HG03045 (cell line): ENCODE measurements around the gene KSR2.

Source experiments
- ATAC-seq: cut with Tn5 transposase; IDR thresholded peaks from one replicate; pipeline ENCODE4 v1.9.1; 2021; ENCODE audit warnings: mild to moderate bottlenecking, moderate library complexity; ENCODE audit not compliant: unreplicated experiment

The KSR2 gene

DNA sequence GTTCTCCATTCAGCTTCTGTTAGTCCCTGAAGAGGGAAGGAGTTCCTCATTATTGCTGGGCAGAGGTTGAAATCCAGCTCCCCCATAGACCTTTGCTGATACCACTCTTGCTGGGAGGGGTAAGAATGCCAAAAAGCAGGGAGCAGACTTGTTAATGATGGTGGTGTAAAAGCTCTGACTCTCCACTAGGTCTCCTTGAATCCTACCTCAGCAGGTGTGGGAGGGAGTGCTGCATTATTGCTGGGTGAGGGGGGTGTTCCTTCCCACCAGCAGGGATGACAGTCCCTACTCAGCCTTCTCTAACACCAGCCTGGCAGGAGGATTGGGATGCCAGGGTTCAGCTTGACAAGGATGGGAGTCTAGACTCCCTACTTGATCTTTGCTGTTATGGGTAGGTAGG is 421.6 kb downstream of the KSR2 start:
- no peak for ATAC-seq

DNA sequence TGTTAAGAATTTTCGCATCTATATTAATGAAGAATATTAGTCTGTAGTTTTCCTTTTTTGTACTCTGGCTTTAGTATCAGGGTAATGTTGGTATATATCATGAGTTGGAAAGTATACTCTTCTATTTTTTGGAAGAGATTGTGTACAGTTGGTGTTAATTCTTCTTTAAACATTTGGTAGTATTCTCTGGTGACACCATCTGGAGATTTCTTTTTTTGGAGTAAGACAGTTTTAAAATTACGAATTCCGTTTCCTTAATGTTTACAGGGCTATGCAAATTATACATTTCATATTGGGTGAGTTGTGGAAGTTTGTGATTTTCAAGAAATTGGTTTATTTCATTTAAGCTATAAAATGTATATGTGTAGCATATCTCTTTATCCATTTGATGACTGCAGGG is 423.6 kb downstream of the KSR2 start:
- no peak for ATAC-seq

DNA sequence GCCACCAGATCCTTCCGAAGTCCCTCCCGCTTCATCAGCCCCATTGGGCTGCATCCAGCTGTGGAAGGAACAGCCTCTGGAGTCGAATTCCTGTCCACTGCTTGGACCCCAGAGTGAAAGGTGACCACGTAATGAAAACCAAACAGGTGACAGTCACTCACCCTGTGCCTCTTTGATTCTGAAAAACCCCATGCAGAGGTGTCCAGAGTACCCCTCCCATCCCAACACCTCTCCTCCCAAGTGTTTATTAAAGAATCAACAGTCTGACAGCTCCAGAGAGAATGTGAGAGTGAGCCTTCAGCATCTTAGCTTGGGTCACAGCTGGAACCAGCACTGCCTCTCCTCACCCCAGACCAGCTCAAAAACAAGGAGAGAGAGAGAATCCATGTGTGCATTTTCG is 428.8 kb downstream of the KSR2 start:
- ATAC-seq: no peak

DNA sequence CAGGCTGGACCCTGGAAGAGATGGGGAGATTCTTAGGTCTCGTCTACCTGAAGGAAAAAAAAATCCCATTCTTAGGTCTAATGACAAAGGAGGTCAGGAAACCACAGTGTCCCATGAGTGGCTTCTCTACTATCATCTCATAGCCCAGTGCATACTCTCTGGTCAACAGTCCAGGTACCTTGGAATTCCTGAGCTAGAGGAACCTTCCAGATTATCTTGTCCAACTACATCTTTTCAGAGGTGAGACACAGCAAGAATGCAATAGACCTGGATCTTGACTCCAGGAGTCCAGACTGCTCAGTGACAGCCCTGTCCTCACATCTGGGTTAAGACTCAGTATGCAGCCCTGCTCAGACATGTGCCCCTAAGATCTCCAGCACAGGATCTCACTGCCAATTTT is 429.9 kb downstream of the KSR2 start:
- no peak for ATAC-seq

DNA sequence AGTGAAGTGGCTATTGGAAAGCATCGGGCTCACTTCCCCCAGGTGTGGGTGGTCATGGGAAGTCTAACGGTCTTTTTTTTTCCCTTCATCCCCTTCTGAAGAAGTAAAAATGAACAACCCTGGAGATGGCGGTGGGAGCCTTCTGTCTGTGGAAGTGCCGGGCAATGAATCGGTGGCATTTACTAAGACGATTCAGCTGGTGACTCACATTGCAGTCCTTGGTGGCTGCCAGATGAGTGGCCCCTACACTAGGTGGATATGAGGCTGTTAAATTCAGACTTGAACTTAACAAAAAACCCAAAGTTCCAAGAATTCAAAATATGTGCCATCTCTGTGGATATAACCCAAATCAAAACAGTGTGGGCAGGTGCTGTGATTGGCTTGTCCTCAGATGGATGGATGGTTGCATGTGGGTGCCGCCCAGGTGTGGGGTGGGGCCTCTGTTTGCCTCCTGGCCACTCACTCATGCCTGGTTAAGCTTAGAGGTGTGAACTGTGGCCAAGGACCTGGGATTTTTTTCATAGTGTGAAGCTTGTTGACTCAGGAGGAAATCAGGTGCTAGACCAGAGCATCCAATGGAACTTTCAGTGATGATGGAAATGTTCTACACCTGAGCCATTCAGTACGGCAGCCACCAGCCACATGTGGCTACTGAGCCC is 430.6 kb downstream of the KSR2 start:
- ATAC-seq: no peak

DNA sequence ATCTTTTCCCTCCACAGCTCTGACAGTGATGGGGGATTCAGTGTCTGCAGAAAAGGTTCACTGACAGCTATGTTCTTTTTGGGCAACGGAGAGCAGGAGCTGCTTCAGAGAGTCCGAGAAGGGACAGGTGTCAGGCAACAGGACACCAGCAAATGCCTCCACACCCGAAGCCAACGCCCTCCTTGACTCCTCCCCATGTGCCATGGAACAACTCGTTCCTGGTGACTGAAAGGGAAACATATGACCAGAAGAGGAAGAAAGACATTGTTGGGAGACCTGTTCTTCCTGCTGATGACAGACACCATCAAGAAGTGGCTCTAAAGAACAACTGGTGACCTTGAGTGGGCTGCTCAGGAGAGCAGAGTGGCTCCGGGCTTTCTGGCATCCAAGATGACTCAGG is 435.1 kb downstream of the KSR2 start:
- no peak for ATAC-seq

DNA sequence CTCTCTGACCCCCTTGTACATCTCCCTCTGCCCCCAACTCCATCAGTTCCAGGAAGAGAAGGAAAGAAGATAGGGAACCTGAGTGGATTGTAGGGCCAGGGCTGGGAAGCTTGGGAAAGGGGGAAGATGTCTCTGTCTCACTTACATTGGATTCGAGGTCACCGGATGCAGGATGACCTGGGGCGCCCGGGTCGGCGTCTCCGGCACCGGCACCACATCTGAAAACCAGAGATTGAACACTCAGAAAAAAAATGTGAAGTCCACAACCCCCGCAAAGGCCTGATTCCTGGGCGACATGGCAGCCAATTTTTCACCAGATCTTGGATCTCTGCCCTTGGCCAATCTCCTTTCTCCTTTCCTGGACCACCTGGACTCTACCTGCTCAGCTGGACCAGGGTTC is 438.0 kb downstream of the KSR2 start:
- ATAC-seq: no peak

DNA sequence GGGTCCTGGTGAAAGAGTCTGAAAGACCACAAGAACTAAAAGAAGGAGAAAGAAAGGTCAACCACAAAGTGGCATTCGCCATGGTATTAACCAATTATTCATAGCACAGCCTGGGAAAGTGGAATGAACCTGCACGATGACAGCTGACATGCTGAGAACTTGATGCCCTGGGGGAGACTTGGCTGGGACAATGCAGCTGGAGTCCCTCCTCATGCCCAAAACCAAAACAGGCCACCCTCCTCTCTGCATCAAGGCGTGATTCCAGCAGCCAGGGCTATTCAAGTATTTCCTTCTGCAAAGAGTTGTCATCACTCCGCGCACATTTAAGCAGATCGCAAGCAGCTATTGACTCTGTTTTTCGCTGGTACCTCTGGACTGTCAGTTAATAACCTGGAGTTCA is 440.3 kb downstream of the KSR2 start:
- no peak for ATAC-seq

DNA sequence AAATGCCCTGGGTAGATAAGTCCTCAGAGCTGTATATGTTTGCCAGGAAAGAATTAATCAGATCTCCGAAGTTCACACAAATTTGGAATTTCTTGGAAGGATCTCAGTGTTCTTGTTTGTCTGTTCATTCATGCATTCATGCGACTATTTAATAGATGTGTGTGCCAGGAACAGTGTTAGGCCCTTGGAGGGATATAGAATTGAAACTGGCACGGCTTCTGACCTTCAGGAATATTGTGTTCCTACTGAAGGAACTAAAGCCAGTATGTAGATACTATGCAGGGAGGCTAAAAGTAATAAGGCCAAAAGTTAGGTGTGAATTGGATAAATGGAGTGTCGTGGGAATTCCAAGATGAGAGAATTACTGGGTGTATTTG is 441.3 kb downstream of the KSR2 start:
- no peak for ATAC-seq

DNA sequence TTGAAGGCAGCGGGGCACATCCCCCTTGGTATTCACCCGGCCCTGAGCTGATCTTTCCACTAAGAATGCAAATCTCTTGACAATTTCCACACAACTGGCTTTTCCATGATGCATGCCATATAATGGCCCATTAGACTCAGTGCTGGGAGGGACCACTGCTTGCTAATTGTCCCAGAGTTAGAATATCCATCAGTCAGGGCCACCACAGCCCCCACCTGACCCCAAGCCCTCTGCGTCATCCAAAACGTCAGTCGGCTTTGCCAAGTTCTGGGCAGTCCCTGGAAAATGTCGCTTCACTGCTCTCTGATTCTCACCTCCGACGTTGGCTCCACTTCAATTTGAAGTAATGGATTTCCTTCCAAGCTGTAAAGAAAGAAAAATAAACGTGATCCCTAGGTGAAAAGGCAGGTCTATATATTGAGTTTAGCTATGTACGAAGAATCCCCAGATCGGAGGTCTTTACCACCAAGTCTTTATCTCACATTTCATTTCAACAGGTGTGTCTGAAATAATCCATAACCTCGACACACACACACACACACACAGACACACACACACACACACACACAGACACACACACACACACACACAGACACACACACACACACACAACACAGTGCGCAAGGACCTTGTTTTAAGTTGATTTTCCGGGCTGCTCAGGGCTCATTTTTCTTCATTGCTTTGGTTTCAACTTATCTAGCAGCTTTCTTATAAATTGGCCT is 441.9 kb downstream of the KSR2 start:
- no peak for ATAC-seq

DNA sequence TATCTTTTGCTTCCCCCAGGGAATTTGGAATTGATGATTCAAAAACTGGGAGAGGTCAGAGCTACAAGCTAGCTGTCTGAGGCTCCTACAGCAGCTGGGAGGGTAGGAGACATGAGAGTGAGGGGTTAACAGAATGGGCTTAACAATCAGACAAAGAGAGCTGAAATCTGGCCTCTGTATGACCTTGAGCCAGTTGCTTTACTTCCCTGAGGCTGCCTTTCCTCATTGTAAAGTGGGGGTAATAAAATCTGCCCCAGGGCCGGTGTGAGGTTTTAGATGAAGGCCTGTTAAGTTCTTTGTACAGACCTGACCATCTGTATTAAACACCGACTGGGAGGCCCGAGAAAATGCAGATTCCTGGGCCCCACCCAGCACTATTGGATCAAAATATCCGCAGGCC is 443.0 kb downstream of the KSR2 start:
- no peak for ATAC-seq

DNA sequence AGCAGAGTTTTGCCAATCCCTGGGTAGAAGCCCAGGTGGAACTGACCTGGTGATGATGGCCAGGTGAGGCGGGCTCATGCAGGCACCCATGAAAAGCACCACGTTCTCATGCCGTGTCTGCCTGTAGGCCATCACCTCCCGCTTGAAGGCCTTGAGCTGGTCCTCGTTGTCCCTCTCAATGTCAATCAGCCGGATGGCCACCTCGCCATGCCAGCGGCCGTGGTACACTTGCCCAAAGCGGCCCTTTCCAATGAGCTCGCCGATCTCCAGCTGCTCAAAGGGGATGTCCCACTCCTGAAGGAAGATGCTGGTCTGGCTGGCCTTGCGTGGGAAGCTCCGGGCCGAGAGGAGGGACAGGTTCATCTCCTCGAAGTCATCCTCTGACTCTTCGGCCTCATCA is 444.0 kb downstream of the KSR2 start:
- ATAC-seq: no peak

DNA sequence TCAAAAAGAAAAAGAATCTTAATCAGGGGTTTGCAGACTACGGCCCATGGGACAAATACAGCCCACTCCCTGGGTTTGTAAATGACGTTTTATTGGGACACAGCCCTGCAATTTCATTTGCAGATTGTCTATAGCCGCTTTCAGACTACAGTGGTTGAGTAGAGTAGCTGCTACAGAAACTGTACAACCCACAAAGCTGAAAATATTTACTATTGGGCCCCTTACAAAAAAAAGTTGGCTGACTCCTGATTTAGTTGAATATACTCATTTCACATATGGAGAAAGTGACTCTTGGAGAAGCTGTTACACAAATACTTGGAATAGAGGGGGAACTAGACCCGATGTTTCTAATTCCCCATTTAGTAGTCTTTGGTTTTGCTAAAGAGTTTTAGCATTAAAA is 444.8 kb downstream of the KSR2 start:
- no peak for ATAC-seq

DNA sequence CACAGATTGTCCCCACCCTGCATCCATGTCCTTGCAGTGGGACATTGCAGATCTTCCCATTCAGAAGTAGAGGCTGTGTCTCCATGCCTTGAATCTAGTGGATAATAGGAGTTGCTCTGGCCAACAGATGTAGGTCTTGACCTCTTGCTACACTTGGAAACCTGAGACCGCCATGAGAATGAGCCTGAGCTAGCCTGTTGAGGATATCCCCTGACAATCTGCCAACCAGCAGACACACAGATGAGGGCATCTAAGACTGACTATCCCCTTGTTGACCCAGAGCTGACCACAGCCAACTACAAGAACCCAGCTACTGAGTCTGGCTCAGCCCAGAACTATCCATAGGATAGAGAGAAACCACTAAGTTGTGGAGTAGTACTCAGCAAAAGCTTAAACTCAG is 446.2 kb downstream of the KSR2 start:
- ATAC-seq: no peak

DNA sequence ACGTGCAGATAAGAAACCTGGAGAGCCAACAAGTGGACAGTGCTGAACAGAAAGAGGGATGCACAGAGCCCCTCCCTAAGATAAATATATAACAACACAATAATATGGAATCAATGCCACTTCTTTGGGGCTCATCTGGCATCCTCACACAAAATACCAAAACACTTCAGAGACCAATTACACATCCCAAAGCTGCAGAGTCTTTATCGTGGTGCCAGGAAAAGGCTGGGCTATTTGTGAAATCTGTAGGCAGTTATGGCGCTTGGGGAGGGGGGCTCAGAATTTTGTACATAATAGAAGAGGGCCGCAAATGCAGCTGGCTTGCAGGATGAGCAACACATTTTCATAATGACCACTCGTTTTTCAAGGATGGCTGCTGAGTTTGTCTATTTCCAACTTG is 446.9 kb downstream of the KSR2 start:
- ATAC-seq: no peak

DNA sequence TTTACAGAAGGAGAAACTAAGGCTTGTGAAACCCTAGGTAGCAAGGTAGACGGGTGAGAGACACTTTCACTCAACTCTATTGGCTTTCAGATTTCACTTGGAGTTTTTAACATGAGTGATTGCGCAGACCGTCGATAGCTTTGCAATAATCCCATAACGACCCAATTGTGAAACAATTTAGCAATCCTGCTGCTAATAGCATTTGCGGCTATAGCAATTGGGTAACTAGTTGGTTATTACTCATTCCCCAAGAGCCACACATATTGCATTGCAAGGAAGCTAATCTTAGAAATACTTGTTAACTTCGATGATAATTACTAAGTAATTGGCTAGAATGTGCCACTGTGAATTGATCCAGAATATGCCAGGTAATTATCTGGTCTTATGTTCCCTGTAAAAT is 447.4 kb downstream of the KSR2 start:
- ATAC-seq: no peak

DNA sequence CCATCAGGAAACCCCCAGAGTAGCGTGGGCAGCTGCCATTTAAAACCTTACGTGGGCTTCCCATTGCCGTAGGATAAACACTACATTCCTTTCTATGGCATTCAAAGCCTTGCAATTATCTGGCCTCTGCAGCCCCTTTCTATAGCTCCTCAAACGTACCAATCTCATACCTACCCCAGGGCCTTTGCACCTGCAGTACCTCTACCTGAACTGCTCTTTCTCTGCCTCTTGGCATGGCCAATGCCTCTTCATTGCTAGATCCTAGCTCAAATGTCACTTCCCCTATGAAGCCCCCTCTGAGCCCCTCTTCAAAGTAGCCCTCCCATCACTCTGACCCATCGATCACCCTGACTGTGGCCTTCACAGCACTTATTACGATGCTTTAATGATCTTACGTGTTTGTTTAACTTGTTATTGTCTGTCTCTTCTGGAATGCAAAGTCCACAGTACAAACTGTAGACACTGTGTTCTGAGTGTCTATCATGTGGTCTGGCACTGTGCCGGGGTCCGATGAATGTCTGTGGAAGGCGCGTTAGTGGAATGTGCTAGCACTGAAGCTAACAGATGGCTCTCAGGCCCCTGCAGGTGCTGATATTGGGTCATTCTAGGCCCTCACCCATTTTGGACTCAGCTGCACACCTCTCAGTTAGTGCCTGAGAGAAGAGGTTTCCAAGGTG is 450.1 kb downstream of the KSR2 start:
- ATAC-seq: no peak

DNA sequence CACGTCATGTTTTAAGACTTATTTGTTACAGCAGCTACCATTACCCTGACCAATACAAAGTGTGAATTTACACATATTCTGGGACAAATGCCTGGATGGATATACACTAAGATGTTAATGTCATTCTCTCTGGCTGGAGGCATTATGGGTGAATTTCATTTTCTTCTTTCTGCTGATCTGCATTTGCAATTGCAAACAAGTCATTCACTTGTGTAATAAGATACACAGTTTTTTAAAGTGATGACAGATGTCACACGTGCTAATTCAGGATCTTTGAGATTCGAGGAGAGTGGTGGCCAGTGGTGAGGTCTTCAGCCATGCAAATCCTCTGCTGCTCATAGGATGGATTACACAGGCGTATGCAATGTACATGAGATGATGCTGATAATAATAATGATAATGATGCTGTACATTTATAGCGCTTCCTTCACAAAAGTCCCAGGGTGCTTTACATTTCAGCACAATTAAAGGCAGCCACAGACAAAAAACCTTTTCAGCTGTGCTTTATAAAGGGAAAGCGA is 451.5 kb downstream of the KSR2 start:
- no peak for ATAC-seq

DNA sequence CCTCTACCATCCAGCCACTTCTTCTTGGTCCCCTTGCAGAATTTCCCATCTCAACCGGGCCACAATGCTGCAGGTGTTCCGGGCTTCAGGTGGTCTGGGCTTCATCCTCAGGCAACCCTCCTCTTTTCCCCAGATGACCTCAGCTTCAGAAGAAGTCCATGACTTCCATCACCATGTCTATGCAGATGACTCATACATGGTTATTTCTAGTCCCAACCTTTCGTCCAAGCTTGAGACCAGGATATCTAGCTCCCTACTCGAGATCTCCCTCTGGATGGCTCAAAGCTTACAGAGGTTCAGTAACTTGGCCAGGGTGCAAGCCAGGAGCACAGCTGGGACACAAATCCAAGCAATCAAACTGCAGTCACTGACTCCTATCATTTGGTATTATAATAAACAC is 452.8 kb downstream of the KSR2 start:
- no peak for ATAC-seq

DNA sequence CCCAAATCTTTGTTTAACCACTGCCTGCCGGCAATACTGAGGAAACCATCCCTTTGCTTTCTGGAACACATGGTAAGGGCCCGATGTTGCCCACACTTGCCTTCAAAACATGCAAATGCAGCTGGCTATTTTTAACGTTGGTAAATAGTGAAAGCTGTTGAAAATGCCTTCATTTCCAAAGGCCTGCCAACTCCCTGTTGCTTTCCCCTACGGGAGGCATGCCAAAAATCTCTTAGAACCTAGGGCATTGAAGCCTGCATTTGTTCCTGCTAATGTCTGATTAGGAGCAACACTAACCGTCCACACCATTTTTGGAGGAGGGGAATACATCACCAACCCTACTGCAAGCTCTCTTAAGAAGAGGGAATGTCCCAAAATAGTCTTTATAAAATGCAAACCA is 454.8 kb downstream of the KSR2 start:
- ATAC-seq: no peak

DNA sequence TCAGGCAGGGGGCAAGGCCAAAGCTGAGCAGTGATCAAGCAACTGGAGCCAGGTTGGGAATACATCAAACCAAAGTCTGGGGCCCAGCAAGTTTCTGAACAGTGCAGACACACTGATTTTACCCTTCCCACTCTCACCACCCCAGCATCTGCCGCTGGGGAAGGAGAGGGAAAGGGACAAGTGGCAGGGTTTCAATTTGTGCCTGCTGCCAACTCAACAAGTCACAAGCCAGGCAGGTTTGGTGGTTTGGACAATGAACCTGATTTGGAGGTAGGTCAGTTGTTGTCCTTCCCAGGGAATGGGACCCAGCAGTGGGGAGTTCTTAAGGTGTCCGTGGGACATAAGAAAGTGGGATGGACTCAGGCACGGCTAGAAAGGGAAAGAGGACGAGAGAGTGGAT is 455.4 kb downstream of the KSR2 start:
- ATAC-seq: no peak

DNA sequence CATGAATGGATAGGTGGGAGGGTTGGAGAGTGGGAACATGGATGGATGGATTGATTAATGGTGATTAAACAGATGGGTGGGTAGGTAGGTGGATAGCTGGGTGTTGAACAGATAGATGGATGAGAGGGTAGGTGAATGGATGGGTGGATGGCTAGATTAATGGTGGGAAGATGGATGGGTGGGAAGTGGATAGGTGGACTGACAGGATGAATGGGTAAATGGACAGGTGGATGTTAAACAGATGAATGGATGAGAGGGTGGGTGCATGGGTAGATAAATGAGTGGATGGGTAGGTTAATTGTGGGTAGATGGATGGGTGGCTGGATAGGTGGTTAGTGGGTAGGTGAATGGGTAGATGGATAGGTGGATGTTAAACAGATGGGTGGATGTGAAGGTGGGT is 460.3 kb downstream of the KSR2 start:
- ATAC-seq: no peak
